Natural killer cell (primary cell): ENCODE results near the gene TMEM150C. TPM values are rescaled to one million over a fixed set of nuclear protein-coding genes. Genes with fewer than 3 reads are reported as not detected.
"Not testable (repeated sequence)": the region's sequence is repeated elsewhere in the genome, so short reads cannot be mapped to it uniquely, and the experiment has no call there.

Experiments used
- ATAC-seq, 3 donors: fragments of 150-1000 bp in 2 of 3; fragments of 200-7000 bp in 1 of 3; cut with Tn5 transposase; 1 replicate in 1 of 3; 2 replicates in 2 of 3; pipeline ENCODE4 v1.10.0; 2021; ENCODE audit warnings: mild to moderate bottlenecking in 2 of 3, moderate library complexity in 2 of 3
- DNase-seq, 2 donors: peaks; one replicate each; pipeline versions ENCODE4 v3.0.0 to v3.0.0-alpha.2; 2013 to 2021; ENCODE audit warnings: mixed read lengths in 1 of 2
- H3K27ac ChIP-seq: one replicate; pipeline ENCODE4 v1.5.1; 2013; ENCODE audit warnings: mild to moderate bottlenecking, low read length
- H3K27me3 ChIP-seq: one replicate; pipeline ENCODE4 v1.6.1; 2013; ENCODE audit warnings: low read length; ENCODE audit not compliant: control insufficient read depth, insufficient read depth
- H3K36me3 ChIP-seq: one replicate; pipeline ENCODE4 v1.6.1; 2013; ENCODE audit warnings: low read length; ENCODE audit not compliant: control insufficient read depth, insufficient read depth
- H3K4me1 ChIP-seq: one replicate; pipeline ENCODE4 v1.6.1; 2013; ENCODE audit warnings: low read length; ENCODE audit not compliant: control insufficient read depth, insufficient read depth
- H3K4me3 ChIP-seq: one replicate; pipeline ENCODE4 v1.5.1; 2013; ENCODE audit warnings: low read length
- H3K9me3 ChIP-seq: one replicate; pipeline ENCODE4 v1.6.1; 2013; ENCODE audit warnings: low read length; ENCODE audit not compliant: control insufficient read depth, insufficient read depth
- H3K27ac Mint-ChIP-seq, 2 donors: one replicate each; pipeline ENCODE4 v1.8.0; 2022; ENCODE audit warnings: mild to moderate bottlenecking in 2 of 2, mixed read lengths in 2 of 2, moderate library complexity in 1 of 2
- H3K27me3 Mint-ChIP-seq, 2 donors: one replicate each; pipeline ENCODE4 v1.8.0; 2022; ENCODE audit warnings: low read depth in 2 of 2, mixed read lengths in 2 of 2
- H3K36me3 Mint-ChIP-seq: one replicate; pipeline ENCODE4 v1.8.0; 2022; ENCODE audit warnings: mixed read lengths
- H3K4me1 Mint-ChIP-seq, 2 donors: one replicate each; pipeline ENCODE4 v1.8.0; 2022; ENCODE audit warnings: mixed read lengths in 2 of 2
- H3K4me3 Mint-ChIP-seq: one replicate; pipeline ENCODE4 v1.8.0; 2022; ENCODE audit warnings: mild to moderate bottlenecking, moderate library complexity, mixed read lengths
- H3K9me3 Mint-ChIP-seq, 2 donors: one replicate each; pipeline ENCODE4 v1.8.0; 2022; ENCODE audit warnings: mixed read lengths in 2 of 2
- CTCF ChIP-seq: fragments of 200-600 bp; IDR thresholded peaks from one replicate; pipeline ENCODE4 v1.8.0; 2022; ENCODE audit warnings: antibody characterized with exemption
- WGBS: methylation state at CpG from one replicate; pipeline ENCODE4 v1.1.7; 2013; ENCODE audit warnings: missing lambda C conversion rate; ENCODE audit not compliant: insufficient coverage; 5-methylcytosine and 5-hydroxymethylcytosine counted together
- intact Hi-C: fragments of 100-400 bp; cut with micrococcal nuclease; formaldehyde crosslinking; loops from one replicate; pipeline ENCODE4 v1.14.2; 2022
- total RNA-seq, 4 donors: library from RNA; stranded (reverse); fragments of 120-200 nt in 1 of 4; gene quantifications; one replicate each; pipeline versions ENCODE4 v1.2.3 to v1.2.4, GENCODE V29; 2013 to 2022

Gene TMEM150C
- total RNA-seq, 3 donors from 2014 or later (not counting 1 experiment from before 2014, with no cell fraction given), result not detected

GRCh38 chr4:82562564-82562854 is 721 bp upstream of the TMEM150C start:
- H3K4me3 Mint-ChIP-seq, result peak overlapping the region; percentile 88
- H3K27ac Mint-ChIP-seq, result no peak overlapping the region
- peaks cover 17% of the 10 kb centered on the region for H3K27me3 ChIP-seq
- WGBS, result 78% methylated on average over 4 of the region's 4 CpGs
- DNase-seq (no peak), ATAC-seq (no peak)
- intact Hi-C loops, result no loop called here
- H3K9me3 ChIP-seq, result no peaks in the 10 kb centered on the region
- peaks cover 6% of the 10 kb centered on the region for H3K4me1 ChIP-seq
- H3K9me3 Mint-ChIP-seq, result no peaks in the 10 kb centered on the region
- no peaks in the 10 kb centered on the region for H3K36me3 ChIP-seq
- no peak overlapping the region for H3K27ac ChIP-seq
- TF ChIP-seq CTCF, result no peak
- H3K36me3 Mint-ChIP-seq, result peaks cover 13% of the 10 kb centered on the region
- no peak overlapping the region for H3K4me3 ChIP-seq
- H3K4me1 Mint-ChIP-seq, result peaks cover 12 to 14% of the 10 kb centered on the region in 2 donors
- peaks cover 48 to 71% of the 10 kb centered on the region in 2 donors for H3K27me3 Mint-ChIP-seq

- Histone ChIP-seq H3K27me3 (peaks cover 17% of the 10 kb centered on the region), H3K9me3 (no peaks in the 10 kb centered on the region), H3K4me1 (peaks cover 6% of the 10 kb centered on the region), H3K4me3 (no peak overlapping the region), H3K36me3 (no peaks in the 10 kb centered on the region), H3K27ac (no peak overlapping the region)
- peak overlapping the region; percentile 77 for H3K4me3 Mint-ChIP-seq
- no peak for TF ChIP-seq CTCF
- peaks cover 13% of the 10 kb centered on the region for H3K36me3 Mint-ChIP-seq
- intact Hi-C loops, result no loop called here
- ATAC-seq (no peak), DNase-seq (no peak)
- 14% methylated on average over 57 of the region's 61 CpGs for WGBS
- no peaks in the 10 kb centered on the region for H3K9me3 Mint-ChIP-seq
- peaks cover 12 to 14% of the 10 kb centered on the region in 2 donors for H3K4me1 Mint-ChIP-seq
- peaks cover 54 to 78% of the 10 kb centered on the region in 2 donors for H3K27me3 Mint-ChIP-seq
- no peak overlapping the region for H3K27ac Mint-ChIP-seq
These were observed 669 bp downstream of the TMEM150C start for GRCh38 chr4:82560853-82561785.

DNA sequence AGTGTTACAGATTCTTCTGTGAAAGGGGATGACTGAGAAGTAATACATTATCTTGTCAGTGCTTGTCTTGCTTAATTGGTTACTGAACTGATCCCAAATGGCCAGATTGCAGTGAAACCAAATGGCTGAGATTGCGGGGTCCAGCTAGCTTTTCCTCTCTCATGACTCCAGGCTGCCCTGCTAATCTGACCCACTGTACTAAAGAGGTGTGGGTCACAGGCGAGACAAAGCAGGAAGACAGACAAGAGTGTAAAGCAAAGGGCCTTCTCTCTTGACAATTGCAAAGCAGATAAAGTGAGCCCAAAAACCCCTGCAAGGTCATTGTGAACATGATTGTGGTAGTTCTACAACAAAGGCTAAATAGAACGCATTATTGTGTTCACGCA is 2.1 kb downstream of the TMEM150C start:
- H3K27me3 Mint-ChIP-seq, result peaks cover 46 to 71% of the 10 kb centered on the region in 2 donors
- no peaks in the 10 kb centered on the region for H3K9me3 ChIP-seq
- H3K4me3 Mint-ChIP-seq, result peak overlapping the region; percentile 13
- 81% methylated on average over 2 of the region's 4 CpGs for WGBS
- no peaks in the 10 kb centered on the region for H3K36me3 ChIP-seq
- H3K27ac ChIP-seq, result no peak overlapping the region
- H3K4me3 ChIP-seq, result no peak overlapping the region
- no peaks in the 10 kb centered on the region for H3K9me3 Mint-ChIP-seq
- H3K4me1 Mint-ChIP-seq, result peaks cover 12 to 14% of the 10 kb centered on the region in 2 donors
- peaks cover 19% of the 10 kb centered on the region for H3K27me3 ChIP-seq
- no peak for ATAC-seq
- TF ChIP-seq CTCF, result no peak
- no peak for DNase-seq
- intact Hi-C loops, result no loop called here
- H3K4me1 ChIP-seq, result peaks cover 6% of the 10 kb centered on the region
- H3K27ac Mint-ChIP-seq, result no peak overlapping the region
- peaks cover 13% of the 10 kb centered on the region for H3K36me3 Mint-ChIP-seq

- H3K4me3 ChIP-seq, intact Hi-C loops, H3K9me3 ChIP-seq, H3K4me1 ChIP-seq, DNase-seq, H3K9me3 Mint-ChIP-seq, H3K27ac Mint-ChIP-seq, H3K27ac ChIP-seq, H3K36me3 ChIP-seq, H3K4me3 Mint-ChIP-seq, ATAC-seq: not testable (repeated sequence)
- peaks cover 19% of the 10 kb centered on the region for H3K27me3 ChIP-seq
- peaks cover 46 to 69% of the 10 kb centered on the region in 2 donors for H3K27me3 Mint-ChIP-seq
- peaks cover 12 to 14% of the 10 kb centered on the region in 2 donors for H3K4me1 Mint-ChIP-seq
- H3K36me3 Mint-ChIP-seq, result peaks cover 13% of the 10 kb centered on the region
- 85% methylated on average over 13 of the region's 13 CpGs for WGBS
These were observed 2.6 kb downstream of the TMEM150C start for GRCh38 chr4:82559090-82559734.
